Fibroblast of mammary gland (primary cell): Measurements from ENCODE around the gene PDE1A.

Source experiments
- DNase-seq: peaks from one replicate; pipeline ENCODE4 v3.0.0-alpha.2; 2010; ENCODE audit warnings: low read depth
- H3K4me3 ChIP-seq: 2 replicates; pipeline ENCODE4 v1.5.1; 2011; ENCODE audit warnings: low read depth, mild to moderate bottlenecking, low read length, moderate library complexity; ENCODE audit not compliant: control insufficient read depth
- CTCF ChIP-seq: conservative IDR thresholded peaks from 2 replicates; pipeline ENCODE4 v1.5.1; 2011; ENCODE audit warnings: low read depth, low read length, inconsistent platforms; ENCODE audit not compliant: control insufficient read depth, insufficient read depth

Gene PDE1A

GRCh38 chr2:182186132-182186735, 240.6 kb downstream of the PDE1A start:
- peak; percentile 53 for TF ChIP-seq CTCF
- no peak overlapping the region for H3K4me3 ChIP-seq
- DNase-seq: peak; percentile 49

GRCh38 chr2:182182436-182182835, 244.4 kb downstream of the PDE1A start:
- H3K4me3 ChIP-seq: no peak overlapping the region
- TF ChIP-seq CTCF: no peak
- DNase-seq: peak; percentile 2

GRCh38 chr2:182181381-182181780, 245.5 kb downstream of the PDE1A start:
- no peak for TF ChIP-seq CTCF
- DNase-seq: no peak
- H3K4me3 ChIP-seq: no peak overlapping the region

GRCh38 chr2:182179176-182179575, 247.7 kb downstream of the PDE1A start:
- H3K4me3 ChIP-seq: no peak overlapping the region
- DNase-seq: no peak
- TF ChIP-seq CTCF: no peak

GRCh38 chr2:182173944-182174622, 252.8 kb downstream of the PDE1A start:
- DNase-seq: no peak
- no peak overlapping the region for H3K4me3 ChIP-seq
- no peak for TF ChIP-seq CTCF

GRCh38 chr2:182170341-182170740, 256.5 kb downstream of the PDE1A start:
- H3K4me3 ChIP-seq: no peak overlapping the region
- DNase-seq: no peak
- no peak for TF ChIP-seq CTCF
